D721Med (cell line): ENCODE results near the gene PAFAH1B2.

Source experiments
- DNase-seq: peaks from one replicate; pipeline ENCODE4 v3.0.0; 2011; ENCODE audit warnings: low spot score; ENCODE audit not compliant: insufficient read length
- FAIRE-seq: peaks from 2 replicates; lab custom pipeline; 2011; peaks lifted over from hg19 to GRCh38; lab: Jason Lieb, UNC
- CTCF ChIP-seq: IDR thresholded peaks from 2 replicates; pipeline ENCODE4 v1.5.1; 2012; ENCODE audit warnings: mild to moderate bottlenecking, control low read depth; ENCODE audit not compliant: insufficient read depth; ENCODE audit errors: missing control alignments

The PAFAH1B2 gene

DNA sequence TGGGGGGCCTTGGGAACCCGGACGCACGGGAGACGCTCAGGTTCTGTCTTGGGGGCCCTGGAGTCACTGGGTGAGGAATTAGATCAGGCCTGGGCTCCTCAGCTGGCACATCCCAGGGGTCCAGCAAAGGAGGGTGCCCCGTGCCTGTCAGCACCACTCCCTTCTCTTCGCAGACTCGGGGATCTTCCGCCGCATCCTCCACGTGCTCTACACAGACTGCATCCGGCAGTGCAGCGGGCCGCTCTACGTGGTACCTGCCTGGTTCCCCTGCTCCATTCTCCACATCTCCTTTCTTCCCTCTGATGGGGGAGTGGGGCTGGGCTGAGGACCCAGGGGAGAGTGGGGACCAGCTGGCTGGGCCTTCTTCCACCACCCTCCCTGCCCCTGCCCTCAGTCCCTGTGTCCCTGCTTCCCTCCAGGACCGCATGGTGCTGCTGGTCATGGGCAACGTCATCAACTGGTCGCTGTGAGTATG is 48.4 kb downstream of the PAFAH1B2 start:
- FAIRE-seq (no peak), DNase-seq (no peak)
- TF ChIP-seq CTCF, result no peak

- FAIRE-seq (no peak), DNase-seq (no peak)
- TF ChIP-seq CTCF, result no peak
These were observed 49.3 kb downstream of the PAFAH1B2 start for GRCh38 chr11:117193130-117194020.

GRCh38 chr11:117194267-117194666 is 50.2 kb downstream of the PAFAH1B2 start:
- no peak for TF ChIP-seq CTCF
- FAIRE-seq (no peak), DNase-seq (no peak)

DNA sequence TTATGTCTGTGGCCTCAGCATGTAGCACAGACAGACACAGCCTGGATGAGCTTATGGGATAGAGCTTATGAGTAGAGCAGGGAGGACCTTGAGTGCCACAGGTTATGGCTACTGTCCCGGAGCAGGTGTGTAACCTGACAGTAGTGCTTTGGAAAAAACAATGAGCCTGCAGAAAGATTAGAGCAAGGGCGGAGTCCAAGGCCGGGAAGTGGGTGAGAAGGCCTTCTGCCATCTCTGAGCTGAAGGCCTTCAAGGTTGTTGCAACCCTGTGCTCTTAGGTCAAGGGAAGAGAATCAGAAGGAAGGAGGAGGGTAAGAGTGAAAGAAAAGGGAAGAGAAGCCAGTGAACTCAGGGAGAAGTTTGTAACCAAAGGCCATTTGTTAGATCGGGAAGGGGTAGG is 51.2 kb downstream of the PAFAH1B2 start:
- FAIRE-seq (no peak), DNase-seq (no peak)
- no peak for TF ChIP-seq CTCF

DNA sequence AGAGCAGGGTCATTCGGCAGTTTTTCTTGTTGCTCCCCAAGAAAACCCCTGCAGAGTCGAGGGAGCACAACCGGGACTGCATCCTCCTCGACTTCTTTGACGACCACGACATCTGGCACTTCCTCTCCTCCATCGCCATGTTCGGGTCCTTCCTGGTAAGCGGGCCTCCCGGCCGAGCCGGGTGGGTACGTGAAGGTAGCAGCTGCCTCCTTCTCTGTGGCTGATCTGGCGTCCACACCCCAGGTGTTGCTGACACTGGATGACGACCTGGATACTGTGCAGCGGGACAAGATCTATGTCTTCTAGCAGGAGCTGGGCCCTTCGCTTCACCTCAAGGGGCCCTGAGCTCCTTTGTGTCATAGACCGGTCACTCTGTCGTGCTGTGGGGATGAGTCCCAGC is 51.7 kb downstream of the PAFAH1B2 start:
- FAIRE-seq (no peak), DNase-seq (no peak)
- no peak for TF ChIP-seq CTCF

DNA sequence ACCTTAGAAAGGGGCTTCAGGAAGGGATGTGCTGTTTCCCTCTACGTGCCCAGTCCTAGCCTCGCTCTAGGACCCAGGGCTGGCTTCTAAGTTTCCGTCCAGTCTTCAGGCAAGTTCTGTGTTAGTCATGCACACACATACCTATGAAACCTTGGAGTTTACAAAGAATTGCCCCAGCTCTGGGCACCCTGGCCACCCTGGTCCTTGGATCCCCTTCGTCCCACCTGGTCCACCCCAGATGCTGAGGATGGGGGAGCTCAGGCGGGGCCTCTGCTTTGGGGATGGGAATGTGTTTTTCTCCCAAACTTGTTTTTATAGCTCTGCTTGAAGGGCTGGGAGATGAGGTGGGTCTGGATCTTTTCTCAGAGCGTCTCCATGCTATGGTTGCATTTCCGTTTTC is 52.9 kb downstream of the PAFAH1B2 start:
- DNase-seq (no peak), FAIRE-seq (no peak)
- TF ChIP-seq CTCF, result no peak
